HepG2 (cell line): ENCODE results near the gene PIANP. TPM values are rescaled to one million over a fixed set of nuclear protein-coding genes. Genes with fewer than 3 reads are reported as not detected.

Experiments
- AKAP8 ChIP-seq: sonication (generic); formaldehyde crosslinking; IDR thresholded peaks from 2 replicates; pipeline ENCODE4 v1.5.1; 2020; ENCODE audit warnings: mild to moderate bottlenecking, missing genetic modification reagents
- ATAD3A ChIP-seq: sonication (generic); formaldehyde crosslinking; IDR thresholded peaks from 2 replicates; pipeline ENCODE4 v1.4.0; 2020; ENCODE audit warnings: missing genetic modification reagents
- BORCS8-MEF2B ChIP-seq: sonication (generic); formaldehyde crosslinking; IDR thresholded peaks from 2 replicates; pipeline ENCODE4 v1.8.0; 2022; ENCODE audit warnings: mild to moderate bottlenecking, missing genetic modification reagents
- EED ChIP-seq: sonication (generic); formaldehyde crosslinking; IDR thresholded peaks from 2 replicates; pipeline ENCODE4 v1.5.0; 2020; ENCODE audit warnings: mild to moderate bottlenecking, missing genetic modification reagents
- HOXA7 ChIP-seq: sonication (generic); formaldehyde crosslinking; IDR thresholded peaks from 2 replicates; pipeline ENCODE4 v1.8.1; 2022; ENCODE audit warnings: mild to moderate bottlenecking, missing genetic modification reagents, moderate library complexity
- MXI1 ChIP-seq: IDR thresholded peaks from 3 replicates; pipeline ENCODE4 v1.6.1; 2012; ENCODE audit warnings: low read depth, low read length, inconsistent platforms, borderline replicate concordance
- SNAPC2 ChIP-seq: sonication (generic); formaldehyde crosslinking; IDR thresholded peaks from 2 replicates; pipeline ENCODE4 v1.8.1; 2022; ENCODE audit warnings: mild to moderate bottlenecking, missing genetic modification reagents
- SOX13 ChIP-seq, 3 experiments: fragments of 450-650 bp in 1 of 3; sonication (generic) in 1 of 3; formaldehyde crosslinking in 1 of 3; IDR thresholded peaks in 2 of 3; conservative IDR thresholded peaks in 1 of 3; 2 replicates each; pipeline versions ENCODE4 v1.5.0 to v1.6.1; 2016 to 2020; ENCODE audit warnings: antibody characterized with exemption in 1 of 3, mild to moderate bottlenecking in 1 of 3, missing compliant biosample characterization in 1 of 3, missing genetic modification reagents in 1 of 3, moderate library complexity in 1 of 3
- SRSF4 ChIP-seq: fragments of 200-400 bp; formaldehyde crosslinking; IDR thresholded peaks from one replicate; pipeline ENCODE4 v1.6.1; 2018; ENCODE audit warnings: mild to moderate bottlenecking, low read depth, low read length, moderate library complexity; ENCODE audit not compliant: poor library complexity, severe bottlenecking
- THRA ChIP-seq: sonication (generic); formaldehyde crosslinking; IDR thresholded peaks from 2 replicates; pipeline ENCODE4 v1.4.0; 2020; ENCODE audit warnings: missing genetic modification reagents, borderline replicate concordance
- ZNF496 ChIP-seq: sonication (generic); formaldehyde crosslinking; IDR thresholded peaks from 2 replicates; pipeline ENCODE4 v1.8.1; 2023; ENCODE audit warnings: mild to moderate bottlenecking, moderate library complexity, missing genetic modification reagents; ENCODE audit not compliant: insufficient replicate concordance
- ZNF563 ChIP-seq: sonication (generic); formaldehyde crosslinking; IDR thresholded peaks from 2 replicates; pipeline ENCODE4 v1.8.0; 2022; ENCODE audit warnings: mild to moderate bottlenecking, moderate library complexity, missing genetic modification reagents
- ZNF598 ChIP-seq: sonication (generic); formaldehyde crosslinking; IDR thresholded peaks from 2 replicates; pipeline ENCODE4 v1.5.1; 2020; ENCODE audit warnings: mild to moderate bottlenecking, missing genetic modification reagents, borderline replicate concordance
- ZNF704 ChIP-seq: sonication (generic); formaldehyde crosslinking; IDR thresholded peaks from 2 replicates; pipeline ENCODE4 v1.8.1; 2023; ENCODE audit warnings: mild to moderate bottlenecking, inconsistent platforms, moderate library complexity, missing genetic modification reagents, borderline replicate concordance
- ZNF770 ChIP-seq: sonication (generic); formaldehyde crosslinking; IDR thresholded peaks from 2 replicates; pipeline ENCODE4 v1.5.0; 2020; ENCODE audit warnings: mild to moderate bottlenecking, missing genetic modification reagents
- ZNF777 ChIP-seq: sonication (generic); formaldehyde crosslinking; IDR thresholded peaks from 2 replicates; pipeline ENCODE4 v1.4.0; 2020; ENCODE audit warnings: missing genetic modification reagents
- polyA plus RNA-seq, 8 experiments: library from polyadenylated mRNA; depleted of rRNA in 3 of 8; stranded (reverse) in 7 of 8; unstranded in 1 of 8; fragments of >200 nt; fragmentation: Illumina TruSeq in 4 of 8; extraction: Trizol in 4 of 8; gene quantifications; 2 replicates each; pipeline versions ENCODE4 v1.2.1 to v1.2.3, GENCODE V29; 2011 to 2016; ENCODE audit warnings: low read depth in 4 of 8, missing spikeins in 1 of 8, mixed read lengths in 1 of 8; ENCODE audit not compliant: insufficient read depth in 1 of 8
- total RNA-seq, 5 experiments: library from RNA; depleted of rRNA; stranded (reverse); fragments of >200 nt; fragmentation: Illumina TruSeq; extraction: Trizol; gene quantifications; 2 replicates each; pipeline ENCODE4 v1.2.3, GENCODE V29; 2016; ENCODE audit warnings: low read depth in 1 of 5
- TF ChIP-seq, protein P1 (sequence below): sonication (generic); formaldehyde crosslinking; IDR thresholded peaks from 2 replicates; pipeline ENCODE4 v1.4.0; 2020; ENCODE audit warnings: mild to moderate bottlenecking, missing genetic modification reagents, borderline replicate concordance
- TF ChIP-seq, protein P2 (sequence below): sonication (generic); formaldehyde crosslinking; IDR thresholded peaks from 2 replicates; pipeline ENCODE4 v1.4.0; 2020; ENCODE audit warnings: missing genetic modification reagents

Gene PIANP
- total and polyA plus RNA-seq, 2 of the 13 experiments (the other 11 are each of a cell fraction or from before 2014, with no cell fraction given) = not detected

- no peak for TF ChIP-seq THRA (CRISPR knock-in tag)
- no peak for TF ChIP-seq SRSF4
- TF ChIP-seq ZNF704 (CRISPR knock-in tag) = no peak
- TF ChIP-seq ZNF777 (CRISPR knock-in tag) = no peak
- TF ChIP-seq SNAPC2 (CRISPR knock-in tag) = no peak
- TF ChIP-seq ZNF770 (CRISPR knock-in tag) = peak; percentile 52; the same call in 1 of the 2 replicates
- no peak for TF ChIP-seq ZNF563 (CRISPR knock-in tag)
- no peak for TF ChIP-seq ATAD3A
- no peak for TF ChIP-seq ZNF496
- TF ChIP-seq MXI1 = peak; percentile 41; the same call in 1 of the 3 replicates
- peak; percentile 67; the same call in 1 of the 2 replicates for TF ChIP-seq ZNF598 (CRISPR knock-in tag)
- TF ChIP-seq, protein P1, sequence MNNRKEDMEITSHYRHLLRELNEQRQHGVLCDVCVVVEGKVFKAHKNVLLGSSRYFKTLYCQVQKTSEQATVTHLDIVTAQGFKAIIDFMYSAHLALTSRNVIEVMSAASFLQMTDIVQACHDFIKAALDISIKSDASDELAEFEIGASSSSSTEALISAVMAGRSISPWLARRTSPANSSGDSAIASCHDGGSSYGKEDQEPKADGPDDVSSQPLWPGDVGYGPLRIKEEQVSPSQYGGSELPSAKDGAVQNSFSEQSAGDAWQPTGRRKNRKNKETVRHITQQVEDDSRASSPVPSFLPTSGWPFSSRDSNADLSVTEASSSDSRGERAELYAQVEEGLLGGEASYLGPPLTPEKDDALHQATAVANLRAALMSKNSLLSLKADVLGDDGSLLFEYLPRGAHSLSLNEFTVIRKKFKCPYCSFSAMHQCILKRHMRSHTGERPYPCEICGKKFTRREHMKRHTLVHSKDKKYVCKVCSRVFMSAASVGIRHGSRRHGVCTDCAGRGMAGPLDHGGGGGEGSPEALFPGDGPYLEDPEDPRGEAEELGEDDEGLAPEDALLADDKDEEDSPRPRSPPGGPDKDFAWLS (CRISPR knock-in tag) = no peak; the same call in 1 of the 2 replicates
- TF ChIP-seq EED (CRISPR knock-in tag) = 0 out of 2 replicates have a peak, but pooled peaks have one; percentile 39
- TF ChIP-seq BORCS8-MEF2B (CRISPR knock-in tag) = 0 out of 2 replicates have a peak, but pooled peaks have one; percentile 47
- TF ChIP-seq, protein P2, sequence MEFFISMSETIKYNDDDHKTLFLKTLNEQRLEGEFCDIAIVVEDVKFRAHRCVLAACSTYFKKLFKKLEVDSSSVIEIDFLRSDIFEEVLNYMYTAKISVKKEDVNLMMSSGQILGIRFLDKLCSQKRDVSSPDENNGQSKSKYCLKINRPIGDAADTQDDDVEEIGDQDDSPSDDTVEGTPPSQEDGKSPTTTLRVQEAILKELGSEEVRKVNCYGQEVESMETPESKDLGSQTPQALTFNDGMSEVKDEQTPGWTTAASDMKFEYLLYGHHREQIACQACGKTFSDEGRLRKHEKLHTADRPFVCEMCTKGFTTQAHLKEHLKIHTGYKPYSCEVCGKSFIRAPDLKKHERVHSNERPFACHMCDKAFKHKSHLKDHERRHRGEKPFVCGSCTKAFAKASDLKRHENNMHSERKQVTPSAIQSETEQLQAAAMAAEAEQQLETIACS (CRISPR knock-in tag) = no peak
- TF ChIP-seq HOXA7 (CRISPR knock-in tag) = no peak
- no peak for TF ChIP-seq AKAP8 (CRISPR knock-in tag)
- no peak for TF ChIP-seq SOX13 (IDR thresholded peaks at IDR 0.05)
- 0 out of 4 replicates have a peak, but pooled peaks of 1 of the 2 experiments have one; percentile 40 for TF ChIP-seq SOX13 (CRISPR knock-in tag; conservative IDR thresholded peaks at IDR 0.05 in 1 of 2, IDR thresholded peaks at IDR 0.05 in 1 of 2)
These were observed 37.5 kb downstream of the PIANP start, which contains the start of gene ING4 (continued) for GRCh38 chr12:6662906-6663742.
